ENCODE data around the gene TNFRSF14. TPM values are rescaled to one million over a fixed set of nuclear protein-coding genes. Genes with fewer than 3 reads are reported as not detected.
A peak's percentile ranks its signal among the peaks of the same experiment; 100 is the strongest.

Gene TNFRSF14
- total RNA-seq, 1 donor from 2014 or later: 0.36 TPM

GRCh38 chr1:2611031-2611501, 54.9 kb downstream of the TNFRSF14 start:
- H3K79me2 ChIP-seq (ENCODE audit: insufficient read depth, low read length): no peaks in the 10 kb centered on the region
- peaks cover 7% of the 10 kb centered on the region for H3K27me3 ChIP-seq (ENCODE audit: insufficient read depth, low read length)
- H3K4me3 Mint-ChIP-seq (ENCODE audit: unreplicated experiment): no peak overlapping the region
- no peak overlapping the region for H3K27ac ChIP-seq (ENCODE audit: low read depth, low read length)
- peak overlapping the region; percentile 39 for H3K4me2 ChIP-seq (ENCODE audit: low read length)
- TF ChIP-seq EZH2 (IDR thresholded peaks at IDR 0.05; ENCODE audit: insufficient read depth, low read length) (no peak), CTCF (IDR thresholded peaks at IDR 0.05; ENCODE audit: insufficient read depth, low read depth, low read length) (no peak)
- peaks cover 9% of the 10 kb centered on the region for H3K9me3 Mint-ChIP-seq (ENCODE audit: unreplicated experiment)
- H3K4me1 ChIP-seq (ENCODE audit: insufficient read depth, low read length): peaks cover 8% of the 10 kb centered on the region
- H4K20me1 ChIP-seq (ENCODE audit: insufficient read depth, low read length): no peaks in the 10 kb centered on the region
- H2AFZ ChIP-seq (ENCODE audit: low read depth, low read length): peak overlapping the region; percentile 60
- H3K27ac Mint-ChIP-seq (ENCODE audit: unreplicated experiment): no peak overlapping the region
- H3K4me3 ChIP-seq (ENCODE audit: insufficient read depth, low read depth, low read length): no peak overlapping the region
- no peaks in the 10 kb centered on the region for H3K36me3 ChIP-seq (ENCODE audit: insufficient read depth, low read length)
- H3K27me3 Mint-ChIP-seq (ENCODE audit: low read depth, unreplicated experiment): peaks cover 16% of the 10 kb centered on the region
- H3K9me3 ChIP-seq (ENCODE audit: insufficient read depth, low read depth, low read length): no peaks in the 10 kb centered on the region
- no peaks in the 10 kb centered on the region for H3K36me3 Mint-ChIP-seq (ENCODE audit: low read depth, unreplicated experiment)
- no peaks in the 10 kb centered on the region for H3K4me1 Mint-ChIP-seq (ENCODE audit: low read depth, unreplicated experiment)
- FAIRE-seq (no peak), DNase-seq (ENCODE audit: low read depth) (no peak)
- H3K9ac ChIP-seq (ENCODE audit: low read length): no peak overlapping the region

- Histone ChIP-seq H3K36me3 (ENCODE audit: insufficient read depth, low read length) (no peaks in the 10 kb centered on the region), H3K9me3 (ENCODE audit: insufficient read depth, low read depth, low read length) (peaks cover 4% of the 10 kb centered on the region), H3K4me2 (ENCODE audit: low read length) (no peak overlapping the region), H3K79me2 (ENCODE audit: insufficient read depth, low read length) (no peaks in the 10 kb centered on the region), H2AFZ (ENCODE audit: low read depth, low read length) (no peak overlapping the region), H3K4me1 (ENCODE audit: insufficient read depth, low read length) (peaks cover 8% of the 10 kb centered on the region), H4K20me1 (ENCODE audit: insufficient read depth, low read length) (no peaks in the 10 kb centered on the region), H3K27ac (ENCODE audit: low read depth, low read length) (no peak overlapping the region), H3K4me3 (ENCODE audit: insufficient read depth, low read depth, low read length) (no peak overlapping the region), H3K9ac (ENCODE audit: low read length) (no peak overlapping the region), H3K27me3 (ENCODE audit: insufficient read depth, low read length) (peaks cover 7% of the 10 kb centered on the region)
- no peaks in the 10 kb centered on the region for H3K36me3 Mint-ChIP-seq (ENCODE audit: low read depth, unreplicated experiment)
- no peak overlapping the region for H3K27ac Mint-ChIP-seq (ENCODE audit: unreplicated experiment)
- no peaks in the 10 kb centered on the region for H3K4me1 Mint-ChIP-seq (ENCODE audit: low read depth, unreplicated experiment)
- no peak for DNase-seq (ENCODE audit: low read depth)
- no peak for TF ChIP-seq EZH2 (IDR thresholded peaks at IDR 0.05; ENCODE audit: insufficient read depth, low read length)
- no peak for TF ChIP-seq CTCF (IDR thresholded peaks at IDR 0.05; ENCODE audit: insufficient read depth, low read depth, low read length)
- peaks cover 14% of the 10 kb centered on the region for H3K9me3 Mint-ChIP-seq (ENCODE audit: unreplicated experiment)
- FAIRE-seq: no peak
- H3K4me3 Mint-ChIP-seq (ENCODE audit: unreplicated experiment): no peak overlapping the region
- H3K27me3 Mint-ChIP-seq (ENCODE audit: low read depth, unreplicated experiment): peaks cover 22% of the 10 kb centered on the region
Observed at GRCh38 chr1:2611621-2612437, 55.7 kb downstream of the TNFRSF14 start.
